ENCODE data around the gene EHD4. TPM values are rescaled to one million over a fixed set of nuclear protein-coding genes. Genes with fewer than 3 reads are reported as not detected.

The EHD4 gene
- polyA plus RNA-seq, 2 of the 4 experiments (the other 2 are of a cell fraction) = 8.2 to 9.0 TPM

GRCh38 chr15:41957021-41957897 lies 15.1 kb downstream of the EHD4 start:
- FAIRE-seq (no peak), ATAC-seq (no peak), DNase-seq (ENCODE audit: low read depth in 1 of 2, low spot score in 1 of 2) (no peak)
- no peak overlapping the region for H3K4me3 ChIP-seq
- CTCF ChIA-PET = interaction anchor here (1.5 kb wide), 1 partner anchor 9 kb away, joined by 5 read pairs; no protein-coding TSS in a partner anchor
- peaks cover 21% of the 10 kb centered on the region for H3K4me1 ChIP-seq
- no peak overlapping the region for H3K4me2 ChIP-seq
- no peaks in the 10 kb centered on the region for H3K9me3 ChIP-seq
- 0 out of 6 replicates have a peak overlapping the region, but pooled peaks of 1 of the 2 experiments have one; percentile 24 for H3K27ac ChIP-seq
- 92% methylated on average over 12 of the region's 12 CpGs for WGBS (ENCODE audit: missing lambda C conversion rate)
- no peak for TF ChIP-seq HOXB13 (CRISPR knock-in tag; IDR thresholded peaks at IDR 0.05; ENCODE audit: low read depth)
- no peak for TF ChIP-seq CEBPB (IDR thresholded peaks at IDR 0.05)
- no peak for TF ChIP-seq HOXB5 (CRISPR knock-in tag; IDR thresholded peaks at IDR 0.05)
- no peak for TF ChIP-seq RAD21 (conservative IDR thresholded peaks at IDR 0.05 in 1 of 2, IDR thresholded peaks at IDR 0.05 in 1 of 2)
- no peak for TF ChIP-seq BCL3 (IDR thresholded peaks at IDR 0.05)
- no peak for TF ChIP-seq FOSB (CRISPR knock-in tag; IDR thresholded peaks at IDR 0.05)
- TF ChIP-seq HOXA7 (CRISPR knock-in tag; IDR thresholded peaks at IDR 0.05) = no peak
- TF ChIP-seq EP300 (IDR thresholded peaks at IDR 0.05) = no peak
- TF ChIP-seq BHLHE40 (IDR thresholded peaks at IDR 0.05; ENCODE audit: low read depth, low read length) = no peak
- TF ChIP-seq CHD4 (IDR thresholded peaks at IDR 0.05; ENCODE audit: borderline replicate concordance) = no peak
- no peak for TF ChIP-seq ELK1 (IDR thresholded peaks at IDR 0.05; ENCODE audit: low read depth, low read length)
- POLR2A ChIA-PET = no interaction called here

DNA sequence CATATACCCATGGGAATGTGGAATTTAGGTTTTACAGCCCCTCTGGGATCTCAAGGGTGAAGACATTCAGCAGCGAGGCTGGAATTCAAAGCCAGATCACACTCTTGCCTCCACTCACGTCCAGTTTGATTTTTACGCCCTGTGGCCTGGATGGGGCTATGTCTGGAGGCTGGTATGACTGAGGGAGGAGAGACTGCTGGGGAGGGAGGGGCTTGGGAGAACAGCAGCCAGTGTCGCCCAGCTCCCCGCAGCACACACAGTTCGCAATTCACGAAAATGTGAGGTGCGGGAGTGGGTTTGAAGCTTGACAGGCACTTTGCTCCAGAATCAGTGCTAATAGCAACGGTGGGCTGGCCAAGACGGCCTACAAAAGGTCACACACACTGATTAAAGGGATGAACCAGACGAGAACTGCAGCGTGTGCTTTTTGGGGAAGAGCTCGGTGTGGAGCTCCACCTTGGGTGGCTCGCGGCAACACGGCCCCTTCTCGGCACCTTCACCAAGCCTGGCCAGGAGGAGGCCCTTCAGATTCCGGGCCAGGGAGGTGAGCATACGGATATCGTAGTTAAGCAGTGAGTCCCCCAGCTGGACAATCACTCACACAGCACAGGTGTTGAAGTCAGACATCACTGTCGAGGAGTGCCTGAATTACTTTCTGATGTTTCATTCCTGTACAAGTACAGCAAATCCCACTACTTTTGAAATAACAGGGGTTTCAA lies 16.4 kb downstream of the EHD4 start:
- DNase-seq (ENCODE audit: low read depth in 1 of 2, low spot score in 1 of 2) = no peak
- H3K4me2 ChIP-seq = no peak overlapping the region
- 86% methylated on average over 21 of the region's 21 CpGs for WGBS (ENCODE audit: missing lambda C conversion rate)
- no peak overlapping the region for H3K4me3 ChIP-seq
- peak; percentile 48 to 63; a peak in 4 of 6 replicates for ATAC-seq
- H3K4me1 ChIP-seq = peaks cover 8% of the 10 kb centered on the region; the same call in 1 of the 3 replicates
- ChIA-PET CTCF (interaction anchor here (1.7 kb wide), 1 partner anchor 17 kb away, joined by 4 read pairs; no protein-coding TSS in a partner anchor), POLR2A (no interaction called here)
- H3K9me3 ChIP-seq = no peaks in the 10 kb centered on the region
- no peak overlapping the region for H3K27ac ChIP-seq
- no peak for FAIRE-seq
- TF ChIP-seq BCL3 (IDR thresholded peaks at IDR 0.05) = no peak
- TF ChIP-seq SREBF2 (IDR thresholded peaks at IDR 0.05) = no peak
- TF ChIP-seq FOSL2 (IDR thresholded peaks at IDR 0.05) = no peak
- TF ChIP-seq FOSL2 (CRISPR knock-in tag; IDR thresholded peaks at IDR 0.05) = no peak
- no peak for TF ChIP-seq MAX (IDR thresholded peaks at IDR 0.05)
- TF ChIP-seq, protein P1, sequence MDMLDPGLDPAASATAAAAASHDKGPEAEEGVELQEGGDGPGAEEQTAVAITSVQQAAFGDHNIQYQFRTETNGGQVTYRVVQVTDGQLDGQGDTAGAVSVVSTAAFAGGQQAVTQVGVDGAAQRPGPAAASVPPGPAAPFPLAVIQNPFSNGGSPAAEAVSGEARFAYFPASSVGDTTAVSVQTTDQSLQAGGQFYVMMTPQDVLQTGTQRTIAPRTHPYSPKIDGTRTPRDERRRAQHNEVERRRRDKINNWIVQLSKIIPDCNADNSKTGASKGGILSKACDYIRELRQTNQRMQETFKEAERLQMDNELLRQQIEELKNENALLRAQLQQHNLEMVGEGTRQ (IDR thresholded peaks at IDR 0.05) = no peak

Measured in A549 (cell line).